K562 (cell line): ENCODE results near the gene SAFB. TPM values are rescaled to one million over a fixed set of nuclear protein-coding genes. Genes with fewer than 3 reads are reported as not detected.

Experiments
- ARHGAP35 ChIP-seq: fragments of 450-650 bp; IDR thresholded peaks from 2 replicates; pipeline ENCODE4 v1.6.1; 2018; ENCODE audit not compliant: partially characterized antibody
- FOXK2 ChIP-seq, 2 experiments: fragments of 450-650 bp; IDR thresholded peaks in 1 of 2; conservative IDR thresholded peaks in 1 of 2; 2 replicates each; pipeline ENCODE4 v1.6.1; 2016; ENCODE audit warnings: low read depth in 2 of 2, mild to moderate bottlenecking in 1 of 2
- GABPB1 ChIP-seq: sonication (generic); formaldehyde crosslinking; IDR thresholded peaks from 2 replicates; pipeline ENCODE4 v1.8.0; 2022; ENCODE audit warnings: mild to moderate bottlenecking, missing genetic modification reagents
- GTF2A2 ChIP-seq: IDR thresholded peaks from 2 replicates; pipeline ENCODE4 v1.6.1; 2016; ENCODE audit warnings: mild to moderate bottlenecking, missing genetic modification characterization, missing compliant biosample characterization
- HCFC1 ChIP-seq: IDR thresholded peaks from 2 replicates; pipeline ENCODE4 v1.6.1; 2012; ENCODE audit warnings: low read depth, low read length, improper control_type of control experiment
- SETDB1 ChIP-seq: IDR thresholded peaks from one replicate; pipeline ENCODE4 v1.6.1; 2012; ENCODE audit warnings: low read length, control low read depth, inconsistent platforms
- SIN3B ChIP-seq: fragments of 450-650 bp; IDR thresholded peaks from 2 replicates; pipeline ENCODE4 v1.6.1; 2017; ENCODE audit warnings: low read depth, mild to moderate bottlenecking, moderate library complexity
- SNRNP70 ChIP-seq: fragments of 200-400 bp; formaldehyde crosslinking; optimal IDR thresholded peaks from 2 replicates; pipeline ENCODE3; 2017; ENCODE audit warnings: low read depth, low read length
- TCF3 ChIP-seq: sonication (generic); formaldehyde crosslinking; IDR thresholded peaks from 2 replicates; pipeline ENCODE4 v1.4.0; 2020; ENCODE audit warnings: mild to moderate bottlenecking, missing genetic modification reagents
- TEAD2 ChIP-seq: fragments of 450-650 bp; IDR thresholded peaks from 2 replicates; pipeline ENCODE4 v1.6.1; 2016; ENCODE audit warnings: missing genetic modification characterization, control low read depth, missing compliant biosample characterization
- TRIM24 ChIP-seq, 2 experiments: fragments of 450-650 bp; IDR thresholded peaks; 2 replicates each; pipeline ENCODE4 v1.6.1; 2016
- TRIM28 ChIP-seq: fragments of 450-650 bp; IDR thresholded peaks from 2 replicates; pipeline ENCODE4 v1.6.1; 2017
- ZNF134 ChIP-seq: fragments of 250-450 bp; sonication (Bioruptor Pico); conservative IDR thresholded peaks from 2 replicates; pipeline ENCODE4 v1.4.0; 2020
- ZNF140 ChIP-seq: fragments of 250-450 bp; sonication (Bioruptor Pico); IDR thresholded peaks from 2 replicates; pipeline ENCODE4 v1.8.0; 2021; ENCODE audit warnings: moderate library complexity, mild to moderate bottlenecking, inconsistent platforms
- ZNF174 ChIP-seq: fragments of 250-450 bp; sonication (Bioruptor Pico); IDR thresholded peaks from 2 replicates; pipeline ENCODE4 v1.4.0; 2020; ENCODE audit warnings: mild to moderate bottlenecking
- ZNF217 ChIP-seq: sonication (generic); formaldehyde crosslinking; IDR thresholded peaks from 2 replicates; pipeline ENCODE4 v1.8.0; 2022; ENCODE audit warnings: mild to moderate bottlenecking, missing genetic modification reagents
- ZNF232 ChIP-seq: sonication (generic); formaldehyde crosslinking; IDR thresholded peaks from 2 replicates; pipeline ENCODE4 v1.8.0; 2022; ENCODE audit warnings: mild to moderate bottlenecking, missing genetic modification reagents
- ZNF239 ChIP-seq: fragments of 250-450 bp; sonication (Bioruptor Pico); IDR thresholded peaks from 2 replicates; pipeline ENCODE4 v1.4.0; 2020; ENCODE audit warnings: mild to moderate bottlenecking
- ZNF436 ChIP-seq: fragments of 250-450, 450-650 bp; sonication (Bioruptor Pico); formaldehyde crosslinking; IDR thresholded peaks from 2 replicates; pipeline ENCODE4 v1.7.0; 2020; ENCODE audit warnings: mild to moderate bottlenecking
- ZNF586 ChIP-seq: fragments of 450-650 bp; formaldehyde crosslinking; conservative IDR thresholded peaks from 2 replicates; pipeline ENCODE4 v1.4.0; 2020; ENCODE audit warnings: mild to moderate bottlenecking, moderate library complexity
- polyA plus RNA-seq, 8 experiments: library from polyadenylated mRNA; depleted of rRNA in 4 of 8; stranded (reverse) in 5 of 8; unstranded in 3 of 8; fragments of >200 nt; fragmentation: Nextera tagmentation in 2 of 8; fragmentation: Illumina TruSeq in 1 of 8; extraction: Ambion mirVana in 2 of 8; extraction: Trizol in 1 of 8; gene quantifications; 2 replicates each; pipeline versions ENCODE4 v1.2.1 to v1.2.3, GENCODE V29; 2011 to 2014; ENCODE audit warnings: inconsistent platforms in 1 of 8, missing spikeins in 1 of 8
- total RNA-seq, 7 experiments: library from RNA; depleted of rRNA in 6 of 7; stranded (reverse); fragments of >200 nt in 6 of 7; fragmentation: Illumina TruSeq in 2 of 7; extraction: Trizol in 2 of 7; gene quantifications; 2 replicates each; pipeline versions ENCODE4 v1.2.1 to v1.2.3, GENCODE V29; 2011 to 2021; ENCODE audit warnings: low replicate concordance in 1 of 7
- TF ChIP-seq, protein P1 (sequence below): fragments of 450-650 bp; formaldehyde crosslinking; IDR thresholded peaks from 2 replicates; pipeline ENCODE4 v1.4.0; 2020; ENCODE audit warnings: mild to moderate bottlenecking, moderate library complexity
- TF ChIP-seq, protein P2 (sequence below), 2 experiments: IDR thresholded peaks; 2 replicates each; pipeline ENCODE4 v1.6.1; 2012; ENCODE audit warnings: improper control_type of control experiment in 2 of 2, low read depth in 2 of 2, low read length in 2 of 2, borderline replicate concordance in 1 of 2
- TF ChIP-seq, protein P3 (sequence below): fragments of 450-650 bp; IDR thresholded peaks from 2 replicates; pipeline ENCODE4 v1.6.1; 2017; ENCODE audit warnings: mild to moderate bottlenecking, moderate library complexity
- TF ChIP-seq, protein P4 (sequence below): fragments of 250-450 bp; sonication (Bioruptor Pico); IDR thresholded peaks from 2 replicates; pipeline ENCODE4 v1.4.0; 2020; ENCODE audit warnings: borderline replicate concordance

SAFB gene
- total and polyA plus RNA-seq, 9 of the 15 experiments (the other 6 are each of a cell fraction or from before 2014, with no cell fraction given): 1.1 to 151 (median 83.1) TPM

DNA sequence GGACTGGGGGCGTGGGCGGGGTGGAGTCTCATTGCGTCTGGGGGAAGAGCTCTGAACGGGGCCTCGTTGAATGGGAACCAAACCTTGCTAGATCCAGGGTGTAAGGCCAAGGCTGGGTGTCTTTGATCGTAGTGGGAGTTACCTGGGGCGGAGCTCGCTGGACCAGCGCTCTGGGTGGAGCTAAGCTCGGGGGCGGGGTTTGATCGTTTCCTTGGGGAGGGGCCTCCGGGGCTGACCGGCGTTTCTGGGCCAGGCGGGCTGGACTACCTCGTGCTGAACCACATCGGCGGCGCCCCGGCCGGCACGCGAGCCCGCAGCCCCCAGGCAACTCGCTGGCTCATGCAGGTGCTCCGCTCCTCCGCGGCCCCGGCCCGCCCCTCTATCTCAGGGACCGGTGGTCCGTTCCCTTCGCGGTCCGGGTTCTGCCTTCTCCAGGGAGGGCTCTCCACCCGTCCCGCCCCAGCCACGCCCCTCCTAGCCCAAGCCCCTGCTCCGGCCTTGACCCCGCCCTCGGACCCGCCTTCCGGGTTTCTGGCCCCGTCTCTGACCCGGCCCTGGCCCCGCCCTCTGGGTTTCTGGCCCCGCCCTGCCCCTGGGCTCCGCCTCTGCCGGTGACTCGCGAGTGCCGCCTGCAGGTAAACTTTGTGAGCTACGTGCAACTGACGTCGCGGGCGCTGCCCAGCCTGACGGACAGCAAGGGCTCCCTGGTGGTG lies 63.9 kb downstream of the SAFB start (continued):
- TF ChIP-seq, protein P1, sequence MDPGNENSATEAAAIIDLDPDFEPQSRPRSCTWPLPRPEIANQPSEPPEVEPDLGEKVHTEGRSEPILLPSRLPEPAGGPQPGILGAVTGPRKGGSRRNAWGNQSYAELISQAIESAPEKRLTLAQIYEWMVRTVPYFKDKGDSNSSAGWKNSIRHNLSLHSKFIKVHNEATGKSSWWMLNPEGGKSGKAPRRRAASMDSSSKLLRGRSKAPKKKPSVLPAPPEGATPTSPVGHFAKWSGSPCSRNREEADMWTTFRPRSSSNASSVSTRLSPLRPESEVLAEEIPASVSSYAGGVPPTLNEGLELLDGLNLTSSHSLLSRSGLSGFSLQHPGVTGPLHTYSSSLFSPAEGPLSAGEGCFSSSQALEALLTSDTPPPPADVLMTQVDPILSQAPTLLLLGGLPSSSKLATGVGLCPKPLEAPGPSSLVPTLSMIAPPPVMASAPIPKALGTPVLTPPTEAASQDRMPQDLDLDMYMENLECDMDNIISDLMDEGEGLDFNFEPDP (CRISPR knock-in tag): no peak
- TF ChIP-seq ZNF140 (CRISPR knock-in tag) (no peak), ZNF586 (CRISPR knock-in tag) (no peak), ZNF134 (CRISPR knock-in tag) (no peak), ARHGAP35 (no peak), SNRNP70 (no peak), ZNF174 (CRISPR knock-in tag) (no peak), HCFC1 (peak; percentile 24; the same call in 1 of the 2 replicates), GTF2A2 (tag) (no peak), ZNF232 (no peak), SETDB1 (no peak), TRIM28 (no peak), SIN3B (no peak), TRIM24 (IDR thresholded peaks at IDR 0.05) (no peak), ZNF239 (CRISPR knock-in tag) (no peak), GABPB1 (CRISPR knock-in tag) (peak; percentile 69), TEAD2 (tag) (no peak), FOXK2 (conservative IDR thresholded peaks at IDR 0.05 in 1 of 2, IDR thresholded peaks at IDR 0.05 in 1 of 2; ENCODE audit: low read depth in 2 of 2) (no peak), TCF3 (peak; percentile 23; the same call in 1 of the 2 replicates), ZNF217 (no peak), ZNF436 (CRISPR knock-in tag) (no peak)
- TF ChIP-seq, protein P2, sequence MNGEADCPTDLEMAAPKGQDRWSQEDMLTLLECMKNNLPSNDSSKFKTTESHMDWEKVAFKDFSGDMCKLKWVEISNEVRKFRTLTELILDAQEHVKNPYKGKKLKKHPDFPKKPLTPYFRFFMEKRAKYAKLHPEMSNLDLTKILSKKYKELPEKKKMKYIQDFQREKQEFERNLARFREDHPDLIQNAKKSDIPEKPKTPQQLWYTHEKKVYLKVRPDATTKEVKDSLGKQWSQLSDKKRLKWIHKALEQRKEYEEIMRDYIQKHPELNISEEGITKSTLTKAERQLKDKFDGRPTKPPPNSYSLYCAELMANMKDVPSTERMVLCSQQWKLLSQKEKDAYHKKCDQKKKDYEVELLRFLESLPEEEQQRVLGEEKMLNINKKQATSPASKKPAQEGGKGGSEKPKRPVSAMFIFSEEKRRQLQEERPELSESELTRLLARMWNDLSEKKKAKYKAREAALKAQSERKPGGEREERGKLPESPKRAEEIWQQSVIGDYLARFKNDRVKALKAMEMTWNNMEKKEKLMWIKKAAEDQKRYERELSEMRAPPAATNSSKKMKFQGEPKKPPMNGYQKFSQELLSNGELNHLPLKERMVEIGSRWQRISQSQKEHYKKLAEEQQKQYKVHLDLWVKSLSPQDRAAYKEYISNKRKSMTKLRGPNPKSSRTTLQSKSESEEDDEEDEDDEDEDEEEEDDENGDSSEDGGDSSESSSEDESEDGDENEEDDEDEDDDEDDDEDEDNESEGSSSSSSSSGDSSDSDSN (IDR thresholded peaks at IDR 0.05; ENCODE audit: borderline replicate concordance in 1 of 2, low read depth in 2 of 2, low read length in 2 of 2): no peak
- TF ChIP-seq, protein P3, sequence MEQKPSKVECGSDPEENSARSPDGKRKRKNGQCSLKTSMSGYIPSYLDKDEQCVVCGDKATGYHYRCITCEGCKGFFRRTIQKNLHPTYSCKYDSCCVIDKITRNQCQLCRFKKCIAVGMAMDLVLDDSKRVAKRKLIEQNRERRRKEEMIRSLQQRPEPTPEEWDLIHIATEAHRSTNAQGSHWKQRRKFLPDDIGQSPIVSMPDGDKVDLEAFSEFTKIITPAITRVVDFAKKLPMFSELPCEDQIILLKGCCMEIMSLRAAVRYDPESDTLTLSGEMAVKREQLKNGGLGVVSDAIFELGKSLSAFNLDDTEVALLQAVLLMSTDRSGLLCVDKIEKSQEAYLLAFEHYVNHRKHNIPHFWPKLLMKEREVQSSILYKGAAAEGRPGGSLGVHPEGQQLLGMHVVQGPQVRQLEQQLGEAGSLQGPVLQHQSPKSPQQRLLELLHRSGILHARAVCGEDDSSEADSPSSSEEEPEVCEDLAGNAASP: no peak
- TF ChIP-seq, protein P4, sequence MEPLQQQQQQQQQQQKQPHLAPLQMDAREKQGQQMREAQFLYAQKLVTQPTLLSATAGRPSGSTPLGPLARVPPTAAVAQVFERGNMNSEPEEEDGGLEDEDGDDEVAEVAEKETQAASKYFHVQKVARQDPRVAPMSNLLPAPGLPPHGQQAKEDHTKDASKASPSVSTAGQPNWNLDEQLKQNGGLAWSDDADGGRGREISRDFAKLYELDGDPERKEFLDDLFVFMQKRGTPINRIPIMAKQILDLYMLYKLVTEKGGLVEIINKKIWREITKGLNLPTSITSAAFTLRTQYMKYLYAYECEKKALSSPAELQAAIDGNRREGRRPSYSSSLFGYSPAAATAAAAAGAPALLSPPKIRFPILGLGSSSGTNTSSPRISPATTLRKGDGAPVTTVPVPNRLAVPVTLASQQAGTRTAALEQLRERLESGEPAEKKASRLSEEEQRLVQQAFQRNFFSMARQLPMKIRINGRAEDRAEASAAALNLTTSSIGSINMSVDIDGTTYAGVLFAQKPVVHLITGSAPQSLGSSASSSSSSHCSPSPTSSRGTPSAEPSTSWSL (CRISPR knock-in tag): no peak
